Neural progenitor cell (in vitro differentiated cells): ENCODE measurements around the gene CCDC107. TPM values are rescaled to one million over a fixed set of nuclear protein-coding genes. Genes with fewer than 3 reads are reported as not detected.

ENCODE experiments used
- DNase-seq: peaks from one replicate; pipeline ENCODE4 v3.0.0-alpha.2; 2016; ENCODE audit warnings: low spot score
- H2AFZ ChIP-seq: fragments of 200-600 bp; sonication (generic); replicated peaks from 2 replicates; pipeline ENCODE4 v1.6.1; 2016; ENCODE audit warnings: antibody characterized with exemption
- H3F3A ChIP-seq: fragments of 200-600 bp; sonication (generic); 2 replicates; pipeline ENCODE4 v1.6.1; 2016; ENCODE audit warnings: antibody characterized with exemption, low read depth
- H3K27ac ChIP-seq: fragments of 200-600 bp; sonication (generic); 2 replicates; pipeline ENCODE4 v1.5.1; 2016; ENCODE audit warnings: mild to moderate bottlenecking
- H3K27me3 ChIP-seq: fragments of 200-600 bp; sonication (generic); 2 replicates; pipeline ENCODE4 v1.6.1; 2016; ENCODE audit warnings: mild to moderate bottlenecking, moderate library complexity
- H3K36me3 ChIP-seq: fragments of 200-600 bp; sonication (generic); 2 replicates; pipeline ENCODE4 v1.5.1; 2016
- H3K4me1 ChIP-seq: fragments of 200-600 bp; sonication (generic); 2 replicates; pipeline ENCODE4 v1.6.1; 2016; ENCODE audit warnings: mixed run types
- H3K4me2 ChIP-seq: fragments of 200-600 bp; sonication (generic); 2 replicates; pipeline ENCODE4 v1.6.1; 2016
- H3K4me3 ChIP-seq: fragments of 200-600 bp; sonication (generic); 2 replicates; pipeline ENCODE4 v1.5.1; 2016
- H3K79me2 ChIP-seq: fragments of 200-600 bp; sonication (generic); 2 replicates; pipeline ENCODE4 v1.6.1; 2016; ENCODE audit warnings: low read depth
- H3K9ac ChIP-seq: fragments of 200-600 bp; sonication (generic); 2 replicates; pipeline ENCODE4 v1.6.1; 2016
- H3K9me3 ChIP-seq: fragments of 200-600 bp; sonication (generic); 2 replicates; pipeline ENCODE4 v1.5.1; 2016; ENCODE audit warnings: low read depth
- H4K20me1 ChIP-seq: fragments of 200-600 bp; sonication (generic); 2 replicates; pipeline ENCODE4 v1.6.1; 2016; ENCODE audit warnings: low read depth
- H3K27ac Mint-ChIP-seq: 3 replicates; pipeline ENCODE4 v1.8.0; 2021; ENCODE audit warnings: mixed read lengths
- H3K27me3 Mint-ChIP-seq: 2 replicates; pipeline ENCODE4 v1.8.0; 2022; ENCODE audit warnings: low read depth, mild to moderate bottlenecking, inconsistent platforms, moderate library complexity, mixed read lengths; ENCODE audit not compliant: insufficient read depth
- H3K36me3 Mint-ChIP-seq: 3 replicates; pipeline ENCODE4 v1.8.0; 2021; ENCODE audit warnings: mixed read lengths
- H3K4me1 Mint-ChIP-seq: 3 replicates; pipeline ENCODE4 v1.8.0; 2021; ENCODE audit warnings: mixed read lengths
- H3K4me3 Mint-ChIP-seq: 3 replicates; pipeline ENCODE4 v1.8.0; 2021; ENCODE audit warnings: mild to moderate bottlenecking, moderate library complexity, mixed read lengths
- H3K9me3 Mint-ChIP-seq: 3 replicates; pipeline ENCODE4 v1.8.0; 2020; ENCODE audit warnings: mixed read lengths
- EZH2 ChIP-seq: fragments of 200-600 bp; sonication (generic); IDR thresholded peaks from 2 replicates; pipeline ENCODE4 v1.6.1; 2017; ENCODE audit warnings: antibody characterized with exemption, mild to moderate bottlenecking, moderate library complexity
- EZH2phosphoT487 ChIP-seq: fragments of 200-600 bp; sonication (generic); IDR thresholded peaks from 2 replicates; pipeline ENCODE4 v1.6.1; 2017; ENCODE audit warnings: antibody characterized with exemption
- total RNA-seq: library from RNA; depleted of rRNA; stranded (reverse); fragments of >200 nt; gene quantifications from 2 replicates; pipeline ENCODE4 v1.2.3, GENCODE V29; 2015; ENCODE audit warnings: low replicate concordance
- TF ChIP-seq, protein P1 (sequence below): fragments of 200-600 bp; sonication (generic); IDR thresholded peaks from 2 replicates; pipeline ENCODE4 v1.5.1; 2017; ENCODE audit warnings: antibody characterized with exemption, mild to moderate bottlenecking

Gene CCDC107
- total RNA-seq, 1 donor from 2014 or later = 3.8 TPM

GRCh38 chr9:35691757-35692301 lies 33.7 kb downstream of the CCDC107 start:
- no peaks in the 10 kb centered on the region for H3K27me3 ChIP-seq
- H3K4me1 ChIP-seq = peaks cover 10% of the 10 kb centered on the region
- peaks cover 16% of the 10 kb centered on the region for H3F3A ChIP-seq
- peak overlapping the region; percentile 89 for H3K4me2 ChIP-seq
- H3K9me3 Mint-ChIP-seq = peaks cover 2% of the 10 kb centered on the region
- H4K20me1 ChIP-seq = peaks cover 4% of the 10 kb centered on the region
- no peak overlapping the region for H3K9ac ChIP-seq
- H2AFZ ChIP-seq = no peak overlapping the region
- H3K4me3 ChIP-seq = no peak overlapping the region
- H3K27me3 Mint-ChIP-seq = peaks cover 7% of the 10 kb centered on the region
- no peak overlapping the region for H3K27ac ChIP-seq
- TF ChIP-seq, protein P1, sequence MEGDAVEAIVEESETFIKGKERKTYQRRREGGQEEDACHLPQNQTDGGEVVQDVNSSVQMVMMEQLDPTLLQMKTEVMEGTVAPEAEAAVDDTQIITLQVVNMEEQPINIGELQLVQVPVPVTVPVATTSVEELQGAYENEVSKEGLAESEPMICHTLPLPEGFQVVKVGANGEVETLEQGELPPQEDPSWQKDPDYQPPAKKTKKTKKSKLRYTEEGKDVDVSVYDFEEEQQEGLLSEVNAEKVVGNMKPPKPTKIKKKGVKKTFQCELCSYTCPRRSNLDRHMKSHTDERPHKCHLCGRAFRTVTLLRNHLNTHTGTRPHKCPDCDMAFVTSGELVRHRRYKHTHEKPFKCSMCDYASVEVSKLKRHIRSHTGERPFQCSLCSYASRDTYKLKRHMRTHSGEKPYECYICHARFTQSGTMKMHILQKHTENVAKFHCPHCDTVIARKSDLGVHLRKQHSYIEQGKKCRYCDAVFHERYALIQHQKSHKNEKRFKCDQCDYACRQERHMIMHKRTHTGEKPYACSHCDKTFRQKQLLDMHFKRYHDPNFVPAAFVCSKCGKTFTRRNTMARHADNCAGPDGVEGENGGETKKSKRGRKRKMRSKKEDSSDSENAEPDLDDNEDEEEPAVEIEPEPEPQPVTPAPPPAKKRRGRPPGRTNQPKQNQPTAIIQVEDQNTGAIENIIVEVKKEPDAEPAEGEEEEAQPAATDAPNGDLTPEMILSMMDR = peak; percentile 8
- TF ChIP-seq EZH2 = no peak
- no peak for TF ChIP-seq EZH2phosphoT487
- H3K27ac Mint-ChIP-seq = peak overlapping the region; percentile 42
- no peaks in the 10 kb centered on the region for H3K9me3 ChIP-seq
- H3K4me3 Mint-ChIP-seq = peak overlapping the region; percentile 89
- H3K4me1 Mint-ChIP-seq = peaks cover 31% of the 10 kb centered on the region
- DNase-seq = peak; percentile 34
- no peaks in the 10 kb centered on the region for H3K36me3 ChIP-seq
- H3K36me3 Mint-ChIP-seq = peaks cover 4% of the 10 kb centered on the region
- H3K79me2 ChIP-seq = peaks cover 19% of the 10 kb centered on the region

DNA sequence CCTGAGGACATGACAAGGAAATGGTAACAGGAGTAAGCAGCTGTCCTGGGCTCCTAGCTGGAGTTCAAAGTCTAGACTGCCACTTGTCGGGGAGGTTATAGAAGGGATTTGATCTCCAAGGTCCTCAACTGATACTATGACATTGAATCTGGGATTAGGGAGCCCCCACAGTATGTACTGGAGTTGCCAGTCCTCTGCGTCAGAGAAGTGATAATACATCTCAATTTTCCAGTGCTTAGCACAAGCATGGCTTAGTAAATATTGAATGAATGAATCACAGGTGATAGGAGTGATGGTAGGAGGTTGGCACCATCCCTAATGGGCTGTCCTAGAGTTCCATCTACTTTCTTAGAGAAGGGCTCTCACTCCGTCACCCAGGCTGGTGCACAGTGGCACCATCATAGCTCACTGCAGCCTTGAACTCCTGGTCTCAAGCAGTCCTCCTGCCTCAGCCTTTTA lies 37.9 kb downstream of the CCDC107 start:
- no peaks in the 10 kb centered on the region for H3K79me2 ChIP-seq
- H3K4me1 Mint-ChIP-seq = peaks cover 10% of the 10 kb centered on the region
- peaks cover 16% of the 10 kb centered on the region for H3F3A ChIP-seq
- H3K27me3 Mint-ChIP-seq = peaks cover 6% of the 10 kb centered on the region
- H3K36me3 Mint-ChIP-seq = peaks cover 11% of the 10 kb centered on the region
- H3K4me1 ChIP-seq = peaks cover 4% of the 10 kb centered on the region
- H3K9ac ChIP-seq = no peak overlapping the region
- H4K20me1 ChIP-seq = peaks cover 4% of the 10 kb centered on the region
- H2AFZ ChIP-seq = no peak overlapping the region
- H3K36me3 ChIP-seq = no peaks in the 10 kb centered on the region
- H3K27ac Mint-ChIP-seq = no peak overlapping the region
- no peak overlapping the region for H3K4me2 ChIP-seq
- H3K4me3 Mint-ChIP-seq = no peak overlapping the region
- H3K9me3 ChIP-seq = no peaks in the 10 kb centered on the region
- H3K4me3 ChIP-seq = no peak overlapping the region
- H3K9me3 Mint-ChIP-seq = no peaks in the 10 kb centered on the region
- no peak for DNase-seq
- H3K27me3 ChIP-seq = no peaks in the 10 kb centered on the region
- H3K27ac ChIP-seq = no peak overlapping the region
- TF ChIP-seq, protein P1 = no peak
- no peak for TF ChIP-seq EZH2phosphoT487
- no peak for TF ChIP-seq EZH2

- H3K4me3 Mint-ChIP-seq = no peak overlapping the region
- peaks cover 4% of the 10 kb centered on the region for H4K20me1 ChIP-seq
Observed at GRCh38 chr9:35696520-35697215, 38.6 kb downstream of the CCDC107 start.

More at GRCh38 chr9:35696520-35697215, 38.6 kb downstream of the CCDC107 start:
- Histone ChIP-seq H3K9me3 (no peaks in the 10 kb centered on the region), H3K4me3 (no peak overlapping the region), H2AFZ (no peak overlapping the region), H3K27me3 (no peaks in the 10 kb centered on the region), H3F3A (peaks cover 10% of the 10 kb centered on the region), H3K9ac (no peak overlapping the region), H3K4me1 (no peaks in the 10 kb centered on the region), H3K36me3 (no peaks in the 10 kb centered on the region), H3K4me2 (no peak overlapping the region), H3K27ac (no peak overlapping the region), H3K79me2 (no peaks in the 10 kb centered on the region)
- Mint-ChIP-seq H3K27ac (no peak overlapping the region), H3K27me3 (peaks cover 3% of the 10 kb centered on the region), H3K36me3 (peaks cover 11% of the 10 kb centered on the region), H3K4me1 (peaks cover 4% of the 10 kb centered on the region), H3K9me3 (no peaks in the 10 kb centered on the region)
- DNase-seq = peak; percentile 70
- TF ChIP-seq EZH2 (no peak), EZH2phosphoT487 (no peak)
- TF ChIP-seq, protein P1 = peak; percentile 86
